ENCODE results near the gene ZNF574.

The ZNF574 gene

GRCh38 chr19:42064432-42064831 lies 11.5 kb upstream of the ZNF574 start:
- H3K27ac ChIP-seq: no peak overlapping the region
- TF ChIP-seq, protein P1, sequence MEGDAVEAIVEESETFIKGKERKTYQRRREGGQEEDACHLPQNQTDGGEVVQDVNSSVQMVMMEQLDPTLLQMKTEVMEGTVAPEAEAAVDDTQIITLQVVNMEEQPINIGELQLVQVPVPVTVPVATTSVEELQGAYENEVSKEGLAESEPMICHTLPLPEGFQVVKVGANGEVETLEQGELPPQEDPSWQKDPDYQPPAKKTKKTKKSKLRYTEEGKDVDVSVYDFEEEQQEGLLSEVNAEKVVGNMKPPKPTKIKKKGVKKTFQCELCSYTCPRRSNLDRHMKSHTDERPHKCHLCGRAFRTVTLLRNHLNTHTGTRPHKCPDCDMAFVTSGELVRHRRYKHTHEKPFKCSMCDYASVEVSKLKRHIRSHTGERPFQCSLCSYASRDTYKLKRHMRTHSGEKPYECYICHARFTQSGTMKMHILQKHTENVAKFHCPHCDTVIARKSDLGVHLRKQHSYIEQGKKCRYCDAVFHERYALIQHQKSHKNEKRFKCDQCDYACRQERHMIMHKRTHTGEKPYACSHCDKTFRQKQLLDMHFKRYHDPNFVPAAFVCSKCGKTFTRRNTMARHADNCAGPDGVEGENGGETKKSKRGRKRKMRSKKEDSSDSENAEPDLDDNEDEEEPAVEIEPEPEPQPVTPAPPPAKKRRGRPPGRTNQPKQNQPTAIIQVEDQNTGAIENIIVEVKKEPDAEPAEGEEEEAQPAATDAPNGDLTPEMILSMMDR (conservative IDR thresholded peaks at IDR 0.05): no peak
- no peak for TF ChIP-seq ZFX (IDR thresholded peaks at IDR 0.05)

DNA sequence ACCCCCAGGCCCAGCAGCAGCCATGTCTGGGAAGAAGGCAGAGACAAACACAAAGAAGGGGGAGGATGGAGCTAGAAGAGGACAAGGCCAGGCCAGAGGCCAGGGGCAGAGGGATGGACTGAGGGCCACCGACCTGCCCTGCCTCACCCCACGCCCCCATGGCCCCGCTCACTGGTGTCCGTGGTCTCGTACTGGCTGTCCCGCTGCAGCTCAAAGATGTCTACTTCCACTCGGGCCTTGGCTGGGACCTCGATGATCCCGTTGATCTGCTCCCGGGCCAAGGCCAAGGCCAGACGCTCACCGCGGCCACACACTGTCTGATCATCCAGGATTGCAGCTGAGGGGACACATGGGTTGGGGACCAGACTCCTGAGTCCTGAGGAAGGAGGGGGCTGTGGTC lies 10.9 kb upstream of the ZNF574 start:
- TF ChIP-seq ZFX (IDR thresholded peaks at IDR 0.05): no peak
- TF ChIP-seq, protein P1 (conservative IDR thresholded peaks at IDR 0.05): no peak
- no peak overlapping the region for H3K27ac ChIP-seq

DNA sequence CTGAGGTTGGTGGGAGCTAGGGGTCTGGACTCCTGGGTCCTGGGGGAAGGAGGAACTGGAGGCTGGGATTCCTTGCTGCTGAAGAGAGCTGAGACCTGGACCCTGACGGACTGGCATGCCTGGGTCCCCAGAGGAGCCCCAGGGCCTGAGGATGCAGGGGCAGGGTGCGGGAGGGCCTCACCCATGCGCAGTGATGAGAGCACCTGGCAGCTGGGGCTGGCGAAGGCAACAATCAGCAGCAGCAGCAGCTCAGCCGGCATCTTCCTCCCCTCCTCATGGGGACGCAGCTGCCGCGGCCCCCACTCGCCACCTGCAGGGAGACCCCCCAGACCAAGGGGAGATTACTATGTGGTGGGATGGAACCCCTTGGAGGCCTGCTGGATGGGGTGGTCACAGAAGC lies 10.5 kb upstream of the ZNF574 start:
- TF ChIP-seq, protein P1 (conservative IDR thresholded peaks at IDR 0.05): no peak
- no peak for TF ChIP-seq ZFX (IDR thresholded peaks at IDR 0.05)

DNA sequence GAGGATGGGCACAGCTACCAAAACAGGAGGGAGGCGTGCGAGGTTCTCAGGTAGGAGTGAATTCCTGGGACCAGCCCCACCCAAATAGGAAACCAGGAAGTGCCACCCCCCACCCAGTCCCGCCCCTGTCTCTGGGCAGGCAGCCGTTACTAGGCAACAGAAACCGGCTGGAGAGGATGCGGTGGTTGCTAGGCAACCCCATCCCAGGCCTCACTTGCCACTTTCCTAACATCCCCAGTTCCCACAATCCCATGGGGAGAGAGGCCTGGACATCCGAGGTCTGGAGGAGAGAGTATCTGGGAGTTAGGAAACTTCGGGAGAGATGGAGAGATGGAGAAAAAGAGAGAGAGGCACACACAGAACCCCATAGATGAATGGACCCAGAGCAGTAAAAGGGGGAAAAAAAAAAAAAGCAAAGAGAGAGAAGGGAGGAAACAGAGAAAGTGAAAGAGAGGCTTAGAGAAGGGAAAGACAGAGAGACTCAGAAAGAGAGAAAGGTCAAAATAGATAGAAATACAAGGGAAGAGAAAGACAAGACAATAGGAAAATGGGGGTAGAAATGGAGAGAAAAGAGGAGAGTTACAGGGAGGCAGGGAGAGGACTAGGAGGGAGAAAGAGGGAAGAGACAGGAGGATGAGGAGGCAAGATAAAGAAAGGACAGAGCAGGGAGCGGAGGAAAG lies 9.8 kb upstream of the ZNF574 start:
- no peak overlapping the region for H3K27ac ChIP-seq
- TF ChIP-seq ZFX (IDR thresholded peaks at IDR 0.05): no peak
- TF ChIP-seq, protein P1 (conservative IDR thresholded peaks at IDR 0.05): no peak

More for the DNA sequence above, 10.5 kb upstream of the ZNF574 start:
- H3K27ac ChIP-seq: no peak overlapping the region

DNA sequence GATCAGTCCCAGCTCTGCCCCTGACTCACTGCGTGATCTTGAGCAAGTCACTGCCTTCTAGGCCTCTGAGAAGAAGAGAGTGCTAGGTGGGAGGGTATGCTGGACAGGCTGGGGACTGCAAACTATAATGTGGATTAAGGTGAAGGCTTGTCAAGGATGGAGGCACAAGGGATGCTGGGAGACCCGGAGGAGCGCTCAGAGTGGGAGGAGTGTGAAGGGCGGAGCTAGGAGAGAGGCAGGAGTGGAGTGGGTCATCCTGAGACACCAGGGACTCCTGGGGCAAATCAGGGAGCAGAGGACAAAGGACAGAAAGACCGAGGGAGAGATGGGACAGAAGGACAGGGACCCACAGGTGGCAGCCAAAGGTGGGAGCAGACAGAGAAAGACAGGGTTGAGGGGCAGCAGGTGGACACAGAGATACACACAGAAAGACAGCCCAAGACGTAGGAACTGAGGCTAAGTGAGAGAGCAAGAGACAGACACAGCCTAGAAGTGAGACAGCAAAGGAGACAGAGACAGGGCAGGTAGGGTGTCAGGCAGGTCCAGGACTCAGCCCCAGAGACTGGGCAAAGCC lies 8.6 kb upstream of the ZNF574 start:
- no peak overlapping the region for H3K27ac ChIP-seq
- TF ChIP-seq, protein P1 (conservative IDR thresholded peaks at IDR 0.05): no peak
- TF ChIP-seq ZFX (IDR thresholded peaks at IDR 0.05): no peak

DNA sequence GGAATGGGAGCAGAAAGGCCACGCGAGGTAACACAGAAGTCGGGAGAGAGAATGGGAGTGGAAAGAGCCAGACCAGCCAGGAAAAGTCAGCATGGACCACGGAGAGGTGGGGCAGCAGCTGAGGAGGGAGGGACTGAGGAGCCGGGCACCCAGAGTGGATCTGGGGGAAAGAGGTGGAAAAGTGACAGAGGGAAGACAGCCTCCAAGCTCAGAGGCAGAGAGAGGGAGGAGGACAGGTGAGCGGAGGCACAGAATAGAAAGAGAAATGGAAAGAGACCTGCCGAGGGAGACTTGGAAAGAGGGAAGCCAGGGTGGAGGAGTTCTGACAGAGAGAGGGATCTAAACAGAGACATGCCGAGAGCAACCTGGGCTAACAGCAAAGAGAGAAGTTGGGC lies 7.6 kb upstream of the ZNF574 start:
- TF ChIP-seq, protein P1 (conservative IDR thresholded peaks at IDR 0.05): no peak
- no peak for TF ChIP-seq ZFX (IDR thresholded peaks at IDR 0.05)
- H3K27ac ChIP-seq: no peak overlapping the region

GRCh38 chr19:42068756-42069571 lies 7.0 kb upstream of the ZNF574 start:
- no peak for TF ChIP-seq ZFX (IDR thresholded peaks at IDR 0.05)
- TF ChIP-seq, protein P1 (conservative IDR thresholded peaks at IDR 0.05): no peak
- H3K27ac ChIP-seq: no peak overlapping the region

All from C4-2B (cell line).